Prostate gland (tissue), 2 donors: ENCODE results near the gene RHBDL2.

Source experiments
- POLR2AphosphoS5 ChIP-seq: sonication (generic); formaldehyde crosslinking; IDR thresholded peaks from one replicate; pipeline ENCODE4 v1.6.1; 2017; ENCODE audit warnings: antibody characterized with exemption
- TF ChIP-seq, protein P1 (sequence below), 4 experiments: fragments of 200-600 bp in 2 of 4; fragments of 450-650 bp in 2 of 4; sonication (generic) in 2 of 4; IDR thresholded peaks; 1 replicate in 3 of 4; 2 replicates in 1 of 4; pipeline ENCODE4 v1.5.1; 2016 to 2019; ENCODE audit warnings: antibody characterized with exemption in 4 of 4, mild to moderate bottlenecking in 2 of 4, moderate library complexity in 2 of 4

DNA sequence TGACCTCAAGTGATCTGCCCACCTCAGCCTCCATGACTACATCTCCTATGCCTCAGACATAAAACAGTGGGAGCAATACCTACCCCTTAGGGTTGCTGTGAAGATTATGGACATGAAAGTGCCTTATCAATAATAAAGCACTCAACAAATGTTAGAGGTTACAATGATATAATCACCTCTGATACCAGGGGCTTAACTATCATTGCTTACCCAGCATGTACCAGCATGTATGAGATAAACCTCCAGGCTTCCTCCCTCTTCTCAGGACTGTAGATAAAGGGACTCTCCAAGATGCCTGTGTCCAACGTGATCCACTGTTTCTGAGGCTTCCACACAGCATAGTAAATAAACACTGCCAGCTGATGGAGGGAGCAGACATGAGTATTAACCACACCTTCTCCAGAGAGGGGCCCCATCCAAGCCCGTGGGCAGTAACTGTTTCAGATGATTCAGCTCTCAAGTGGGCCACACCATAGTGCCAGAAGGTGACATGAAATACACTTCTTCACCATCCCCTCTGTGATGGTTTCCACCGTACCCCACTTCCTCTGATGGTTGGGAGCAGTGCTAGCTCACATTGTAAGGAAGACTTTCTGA, 26.2 kb downstream of the RHBDL2 start:
- TF ChIP-seq, protein P1, sequence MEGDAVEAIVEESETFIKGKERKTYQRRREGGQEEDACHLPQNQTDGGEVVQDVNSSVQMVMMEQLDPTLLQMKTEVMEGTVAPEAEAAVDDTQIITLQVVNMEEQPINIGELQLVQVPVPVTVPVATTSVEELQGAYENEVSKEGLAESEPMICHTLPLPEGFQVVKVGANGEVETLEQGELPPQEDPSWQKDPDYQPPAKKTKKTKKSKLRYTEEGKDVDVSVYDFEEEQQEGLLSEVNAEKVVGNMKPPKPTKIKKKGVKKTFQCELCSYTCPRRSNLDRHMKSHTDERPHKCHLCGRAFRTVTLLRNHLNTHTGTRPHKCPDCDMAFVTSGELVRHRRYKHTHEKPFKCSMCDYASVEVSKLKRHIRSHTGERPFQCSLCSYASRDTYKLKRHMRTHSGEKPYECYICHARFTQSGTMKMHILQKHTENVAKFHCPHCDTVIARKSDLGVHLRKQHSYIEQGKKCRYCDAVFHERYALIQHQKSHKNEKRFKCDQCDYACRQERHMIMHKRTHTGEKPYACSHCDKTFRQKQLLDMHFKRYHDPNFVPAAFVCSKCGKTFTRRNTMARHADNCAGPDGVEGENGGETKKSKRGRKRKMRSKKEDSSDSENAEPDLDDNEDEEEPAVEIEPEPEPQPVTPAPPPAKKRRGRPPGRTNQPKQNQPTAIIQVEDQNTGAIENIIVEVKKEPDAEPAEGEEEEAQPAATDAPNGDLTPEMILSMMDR (IDR thresholded peaks at IDR 0.05), result no peak
- TF ChIP-seq POLR2AphosphoS5, result no peak
